H9 (cell line): ENCODE results near the gene KCTD1. TPM values are rescaled to one million over a fixed set of nuclear protein-coding genes. Genes with fewer than 3 reads are reported as not detected.

Experiments
- DNase-seq: peaks from one replicate; pipeline ENCODE4 v3.0.0-alpha.2; 2017
- H2AFZ ChIP-seq: one replicate; pipeline ENCODE4 v1.6.1; 2013; ENCODE audit warnings: mild to moderate bottlenecking, low read length, control low read depth, moderate library complexity
- H2AK5ac ChIP-seq: 2 replicates; pipeline ENCODE4 v1.6.1; 2013; ENCODE audit warnings: low read length, control low read depth, mixed read lengths; ENCODE audit not compliant: insufficient read length
- H2BK120ac ChIP-seq: one replicate; pipeline ENCODE4 v1.6.1; 2013; ENCODE audit warnings: low read depth, mild to moderate bottlenecking, low read length, control low read depth, inconsistent platforms; ENCODE audit not compliant: poor library complexity, severe bottlenecking
- H2BK12ac ChIP-seq: 2 replicates; pipeline ENCODE4 v1.6.1; 2013; ENCODE audit warnings: low read length, control low read depth, mixed read lengths, low read depth; ENCODE audit not compliant: insufficient read length
- H2BK15ac ChIP-seq: 2 replicates; pipeline ENCODE4 v1.6.1; 2013; ENCODE audit warnings: low read depth, low read length, control low read depth
- H2BK20ac ChIP-seq: one replicate; pipeline ENCODE4 v1.6.1; 2013; ENCODE audit warnings: low read depth, mild to moderate bottlenecking, low read length, control low read depth, inconsistent platforms; ENCODE audit not compliant: poor library complexity, severe bottlenecking
- H2BK5ac ChIP-seq: 2 replicates; pipeline ENCODE4 v1.6.1; 2013; ENCODE audit warnings: low read length, control low read depth, mixed read lengths; ENCODE audit not compliant: insufficient read length
- H3K14ac ChIP-seq: 2 replicates; pipeline ENCODE4 v1.6.1; 2013; ENCODE audit warnings: low read length, control low read depth; ENCODE audit not compliant: insufficient read depth
- H3K18ac ChIP-seq: 2 replicates; pipeline ENCODE4 v1.6.1; 2013; ENCODE audit warnings: low read depth, mild to moderate bottlenecking, mixed read lengths, low read length, control low read depth; ENCODE audit not compliant: insufficient read length
- H3K23ac ChIP-seq: 2 replicates; pipeline ENCODE4 v1.6.1; 2013; ENCODE audit warnings: low read length, control low read depth, mixed read lengths, low read depth; ENCODE audit not compliant: insufficient read length
- H3K23me2 ChIP-seq: 2 replicates; pipeline ENCODE4 v1.6.1; 2013; ENCODE audit warnings: low read depth, mild to moderate bottlenecking, mixed read lengths, low read length, control low read depth; ENCODE audit not compliant: insufficient read length, poor library complexity, severe bottlenecking
- H3K27ac ChIP-seq: 2 replicates; pipeline ENCODE4 v1.5.1; 2013; ENCODE audit warnings: low read length, control low read depth, mixed read lengths, low read depth; ENCODE audit not compliant: insufficient read length
- H3K27me3 ChIP-seq: 2 replicates; pipeline ENCODE4 v1.6.1; 2013; ENCODE audit warnings: low read length, control low read depth, inconsistent platforms; ENCODE audit not compliant: insufficient read depth
- H3K4ac ChIP-seq: 2 replicates; pipeline ENCODE4 v1.6.1; 2013; ENCODE audit warnings: low read depth, mild to moderate bottlenecking, control low read depth, inconsistent platforms, low read length, moderate library complexity
- H3K4me1 ChIP-seq: 2 replicates; pipeline ENCODE4 v1.6.1; 2013; ENCODE audit warnings: low read length, control low read depth, inconsistent platforms; ENCODE audit not compliant: insufficient read depth
- H3K4me2 ChIP-seq: 2 replicates; pipeline ENCODE4 v1.6.1; 2013; ENCODE audit warnings: low read length, control low read depth, mixed read lengths; ENCODE audit not compliant: insufficient read length, insufficient read depth
- H3K56ac ChIP-seq: 2 replicates; pipeline ENCODE4 v1.6.1; 2013; ENCODE audit warnings: low read depth, mild to moderate bottlenecking, mixed read lengths, low read length, control low read depth; ENCODE audit not compliant: insufficient read length
- H3K79me1 ChIP-seq: 2 replicates; pipeline ENCODE4 v1.6.1; 2013; ENCODE audit warnings: low read depth, mild to moderate bottlenecking, moderate library complexity, low read length, control low read depth, inconsistent platforms; ENCODE audit not compliant: insufficient read depth, poor library complexity, severe bottlenecking
- H3K79me2 ChIP-seq: 2 replicates; pipeline ENCODE4 v1.6.1; 2013; ENCODE audit warnings: low read length, control low read depth, inconsistent platforms; ENCODE audit not compliant: insufficient read depth
- H3K9ac ChIP-seq: 2 replicates; pipeline ENCODE4 v1.6.1; 2013; ENCODE audit warnings: low read length, control low read depth, mixed read lengths; ENCODE audit not compliant: insufficient read length; ENCODE audit errors: extremely low read depth
- H3K9me3 ChIP-seq: one replicate; pipeline ENCODE4 v1.6.1; 2013; ENCODE audit warnings: low read depth, low read length, inconsistent platforms; ENCODE audit not compliant: control insufficient read depth
- H3T11ph ChIP-seq: one replicate; pipeline ENCODE4 v1.6.1; 2013; ENCODE audit warnings: mild to moderate bottlenecking, low read length, control low read depth, inconsistent platforms
- H4K20me1 ChIP-seq: one replicate; pipeline ENCODE4 v1.6.1; 2013; ENCODE audit not compliant: control insufficient read depth, insufficient read length, insufficient read depth
- H4K5ac ChIP-seq: 2 replicates; pipeline ENCODE4 v1.6.1; 2013; ENCODE audit warnings: low read depth, mild to moderate bottlenecking, mixed read lengths, low read length, control low read depth; ENCODE audit not compliant: insufficient read length
- H4K8ac ChIP-seq: replicated peaks from 2 replicates; pipeline ENCODE4 v1.6.1; 2013; ENCODE audit warnings: low read length, control low read depth, mixed read lengths, low read depth; ENCODE audit not compliant: insufficient read length
- H4K91ac ChIP-seq: 2 replicates; pipeline ENCODE4 v1.6.1; 2013; ENCODE audit warnings: low read depth, mild to moderate bottlenecking, moderate library complexity, mixed read lengths, low read length, control low read depth; ENCODE audit not compliant: insufficient read length
- H3K27ac Mint-ChIP-seq, 3 experiments: 2 replicates in 2 of 3; 3 replicates in 1 of 3; pipeline ENCODE4 v1.8.0; 2020 to 2021; ENCODE audit warnings: mixed read lengths in 3 of 3, mild to moderate bottlenecking in 1 of 3, moderate library complexity in 1 of 3
- H3K27me3 Mint-ChIP-seq: 2 replicates; pipeline ENCODE4 v1.8.0; 2021; ENCODE audit warnings: low read depth, mild to moderate bottlenecking, moderate library complexity, mixed read lengths
- H3K36me3 Mint-ChIP-seq, 3 experiments: 2 replicates in 2 of 3; 3 replicates in 1 of 3; pipeline ENCODE4 v1.8.0; 2020 to 2021; ENCODE audit warnings: low read depth in 3 of 3, mixed read lengths in 3 of 3; ENCODE audit not compliant: insufficient read depth in 1 of 3
- H3K4me1 Mint-ChIP-seq, 2 experiments: 2 replicates each; pipeline ENCODE4 v1.8.0; 2020; ENCODE audit warnings: mixed read lengths in 2 of 2
- H3K4me3 Mint-ChIP-seq, 2 experiments: 2 replicates in 1 of 2; 3 replicates in 1 of 2; pipeline ENCODE4 v1.8.0; 2020 to 2021; ENCODE audit warnings: mild to moderate bottlenecking in 2 of 2, mixed read lengths in 2 of 2, moderate library complexity in 1 of 2
- H3K9me3 Mint-ChIP-seq, 2 experiments: 2 replicates in 1 of 2; 3 replicates in 1 of 2; pipeline ENCODE4 v1.8.0; 2020; ENCODE audit warnings: mild to moderate bottlenecking in 2 of 2, mixed read lengths in 2 of 2, moderate library complexity in 1 of 2
- CTCF ChIP-seq: fragments of 200-600 bp; sonication (generic); conservative IDR thresholded peaks from 3 replicates; pipeline ENCODE4 v1.8.0; 2021; ENCODE audit warnings: antibody characterized with exemption, mild to moderate bottlenecking
- WGBS: extraction: QIAGEN DNeasy Blood & Tissue Kit; methylation state at CpG from one replicate; pipeline ENCODE4 v1.1.7; 2013; ENCODE audit warnings: missing lambda C conversion rate, low lambda C conversion rate, mixed read lengths; ENCODE audit not compliant: insufficient read length; ENCODE audit errors: extremely low coverage; 5-methylcytosine and 5-hydroxymethylcytosine counted together
- total RNA-seq: library from RNA; stranded (reverse); gene quantifications from 2 replicates; pipeline ENCODE4 v1.2.1, GENCODE V29; 2021

KCTD1 gene
- total RNA-seq, 1 experiment from 2014 or later: 10.8 TPM

- Histone ChIP-seq H4K20me1 (no peaks in the 10 kb centered on the region), H3K27ac (no peak overlapping the region), H4K5ac (no peak overlapping the region), H2BK5ac (no peak overlapping the region), H3K14ac (no peak overlapping the region), H3K9ac (no peak overlapping the region), H2BK120ac (no peak overlapping the region), H3K79me1 (no peaks in the 10 kb centered on the region), H2BK20ac (no peak overlapping the region), H3K9me3 (no peaks in the 10 kb centered on the region), H2AFZ (no peak overlapping the region), H3K4ac (no peak overlapping the region), H2AK5ac (no peak overlapping the region), H2BK15ac (no peak overlapping the region), H2BK12ac (no peak overlapping the region), H3K4me1 (peaks cover 3% of the 10 kb centered on the region; the same call in 1 of the 2 replicates), H3K56ac (no peak overlapping the region), H3K79me2 (no peaks in the 10 kb centered on the region), H3K18ac (no peak overlapping the region), H3K27me3 (no peaks in the 10 kb centered on the region), H3K23me2 (no peaks in the 10 kb centered on the region), H3K23ac (no peak overlapping the region), H4K8ac (no peak overlapping the region), H3T11ph (no peak overlapping the region), H4K91ac (no peak overlapping the region), H3K4me2 (no peak overlapping the region)
- Mint-ChIP-seq H3K27ac (peak overlapping the region in 2 of 3 experiments; percentile 87 to 96; a peak in 4 of 7 replicates), H3K9me3 (no peaks in the 10 kb centered on the region), H3K4me1 (peaks cover 35 to 55% of the 10 kb centered on the region in 2 experiments), H3K36me3 (no peaks in the 10 kb centered on the region), H3K27me3 (no peaks in the 10 kb centered on the region), H3K4me3 (no peak overlapping the region)
- no peak for TF ChIP-seq CTCF
- DNase-seq: no peak
- WGBS: no CpG with 5 or more reads among the region's 4 CpGs
Observed at GRCh38 chr18:26531605-26532298, 16.6 kb downstream of the KCTD1 start.
